DMS 273 treated with DMSO at 0.1 percent for 48 hours (cell line): ENCODE measurements around the gene PDP2.
"Not testable (repeated sequence)": the region's sequence is repeated elsewhere in the genome, so short reads cannot be mapped to it uniquely, and the experiment has no call there.

Experiments used
- DNase-seq: peaks from one replicate; lab custom pipeline; 2025; lab: John Stamatoyannopoulos, UW

Gene PDP2

GRCh38 chr16:66920924-66921680, 40.8 kb downstream of the PDP2 start:
- no peak for DNase-seq

- DNase-seq: no peak
Measured at GRCh38 chr16:66921729-66922450, 41.6 kb downstream of the PDP2 start.

GRCh38 chr16:66923247-66923731, 43.0 kb downstream of the PDP2 start:
- peak; percentile 80 for DNase-seq

- no peak for DNase-seq
Measured at GRCh38 chr16:66923866-66924265, 43.6 kb downstream of the PDP2 start.

GRCh38 chr16:66924527-66925321, 44.4 kb downstream of the PDP2 start:
- DNase-seq: no peak

GRCh38 chr16:66925322-66925840, 45.1 kb downstream of the PDP2 start, which contains the start of gene RRAD:
RRAD (minus strand) TSS chr16:66925535; CDS start chr16:66925179, 356 bp downstream.
- no peak for DNase-seq

GRCh38 chr16:66926171-66926947, 46.0 kb downstream of the PDP2 start:
- no peak for DNase-seq

- no peak for DNase-seq
Measured at GRCh38 chr16:66926961-66927436, 46.7 kb downstream of the PDP2 start.

GRCh38 chr16:66927918-66928649, 47.8 kb downstream of the PDP2 start:
- DNase-seq: no peak

- no peak for DNase-seq
Measured at GRCh38 chr16:66928702-66929388, 48.5 kb downstream of the PDP2 start.

GRCh38 chr16:66930189-66930588, 49.9 kb downstream of the PDP2 start:
- no peak for DNase-seq

- DNase-seq: no peak
Measured at GRCh38 chr16:66931665-66932064, 51.4 kb downstream of the PDP2 start.

- no peak for DNase-seq
Measured at GRCh38 chr16:66932076-66932475, 51.8 kb downstream of the PDP2 start.

- DNase-seq: no peak
Measured at GRCh38 chr16:66933776-66934137, 53.4 kb downstream of the PDP2 start.

- DNase-seq: no peak
Measured at GRCh38 chr16:66934138-66934838, 54.0 kb downstream of the PDP2 start, which contains the start of gene CIAO2B. CIAO2B (minus strand) TSS chr16:66934402; CDS start chr16:66934364, 38 bp downstream.

- not testable (repeated sequence) for DNase-seq
Measured at GRCh38 chr16:66934839-66935313, 54.6 kb downstream of the PDP2 start.

- DNase-seq: no peak
Measured at GRCh38 chr16:66935314-66936011, 55.1 kb downstream of the PDP2 start, which contains the start of gene CES2. CES2 (plus strand) TSS chr16:66935516; CDS start chr16:66935636, 120 bp downstream.

GRCh38 chr16:66936462-66936861, 56.1 kb downstream of the PDP2 start:
- DNase-seq: no peak
